HCT116 (cell line): ENCODE data around the gene PRPF6. TPM values are rescaled to one million over a fixed set of nuclear protein-coding genes. Genes with fewer than 3 reads are reported as not detected.

ENCODE experiments used
- ATAC-seq: fragments of 200-7000 bp; cut with Tn5 transposase; 2 replicates; pipeline ENCODE4 v1.9.1; 2020; ENCODE audit warnings: mild to moderate bottlenecking, moderate library complexity
- BruUV-seq: library from RNA; stranded (reverse); fragments of 400-500 nt; replicated peaks from 2 replicates; lab custom pipeline; 2021; lab: Mats Ljungman, UMichigan
- CTCF ChIA-PET: fragments of 300-600 bp; sonication (Branson Sonifier 250); formaldehyde crosslinking; loops from one replicate; lab custom pipeline; 2021; ENCODE audit warnings: antibody characterized with exemption; lab: Charles Lee
- POLR2A ChIA-PET: fragments of 300-600, 350-600 bp; sonication (Branson Sonifier 250); formaldehyde crosslinking; loops from one replicate; lab custom pipeline; 2021; ENCODE audit warnings: antibody characterized with exemption; lab: Charles Lee
- RAD21 ChIA-PET, 2 experiments: fragments of 300-600 bp; sonication (Branson Sonifier 250); formaldehyde crosslinking; loops; one replicate each; lab custom pipeline; 2023; ENCODE audit warnings: low total read pairs in 2 of 2; ENCODE audit not compliant: uncharacterized antibody in 2 of 2, unreplicated experiment in 2 of 2, low non-redundant PET in 1 of 2; lab: Charles Lee
- DNase-seq: peaks from one replicate; pipeline ENCODE4 v3.0.0-alpha.2; 2010; ENCODE audit warnings: low read depth, low spot score
- H2AFZ ChIP-seq: fragments of 200-600 bp; shearing (Covaris generic), sonication (generic); 2 replicates; pipeline ENCODE4 v1.6.1; 2017; ENCODE audit warnings: low read depth, mixed run types, mixed read lengths, antibody characterized with exemption, low read length; ENCODE audit not compliant: poor library complexity, severe bottlenecking
- H3K27ac ChIP-seq: 2 replicates; pipeline ENCODE4 v1.5.1; 2012; ENCODE audit warnings: low read depth, low read length
- H3K27me3 ChIP-seq: fragments of 200-600 bp; sonication (generic); 2 replicates; pipeline ENCODE4 v1.6.1; 2016; ENCODE audit warnings: mixed run types, low read length, mixed read lengths; ENCODE audit not compliant: insufficient read depth
- H3K36me3 ChIP-seq, 2 experiments: fragments of 200-500 bp in 1 of 2; fragments of 200-600 bp in 1 of 2; sonication (Bioruptor generic) in 1 of 2; sonication (generic) in 1 of 2; 2 replicates each; pipeline versions ENCODE4 v1.5.1 to v1.6.1; 2014 to 2016; ENCODE audit warnings: low read length in 2 of 2, inconsistent platforms in 1 of 2, mixed read lengths in 1 of 2, mixed run types in 1 of 2; ENCODE audit not compliant: insufficient read depth in 2 of 2, control insufficient read depth in 1 of 2
- H3K4me1 ChIP-seq, 2 experiments: fragments of 200-600 bp in 1 of 2; sonication (generic) in 1 of 2; 2 replicates each; pipeline versions ENCODE4 v1.5.1 to v1.6.1; 2012 to 2017; ENCODE audit warnings: low read length in 2 of 2, inconsistent platforms in 1 of 2, mild to moderate bottlenecking in 1 of 2, mixed read lengths in 1 of 2, mixed run types in 1 of 2, moderate library complexity in 1 of 2; ENCODE audit not compliant: insufficient read depth in 2 of 2, control insufficient read depth in 1 of 2
- H3K4me2 ChIP-seq: fragments of 200-600 bp; sonication (generic); 2 replicates; pipeline ENCODE4 v1.6.1; 2017; ENCODE audit warnings: mixed run types, low read length, mixed read lengths
- H3K4me3 ChIP-seq, 2 experiments: fragments of 200-600 bp in 1 of 2; sonication (generic) in 1 of 2; replicated peaks in 1 of 2; 2 replicates each; pipeline ENCODE4 v1.5.1; 2011 to 2016; ENCODE audit warnings: low read length in 2 of 2, control low read depth in 1 of 2, low read depth in 1 of 2, mild to moderate bottlenecking in 1 of 2, mixed read lengths in 1 of 2, mixed run types in 1 of 2
- H3K79me2 ChIP-seq: fragments of 200-600 bp; sonication (generic); 2 replicates; pipeline ENCODE4 v1.6.1; 2017; ENCODE audit warnings: mild to moderate bottlenecking, mixed run types, low read length, moderate library complexity, mixed read lengths; ENCODE audit not compliant: insufficient read depth
- H3K9ac ChIP-seq: fragments of 200-600 bp; sonication (generic); 2 replicates; pipeline ENCODE4 v1.6.1; 2016; ENCODE audit warnings: low read length, mixed read lengths
- H3K9me2 ChIP-seq: fragments of 200-600 bp; sonication (generic), shearing (Covaris generic); 2 replicates; pipeline ENCODE4 v1.6.1; 2017; ENCODE audit warnings: mixed run types, mild to moderate bottlenecking, moderate library complexity; ENCODE audit not compliant: insufficient read depth
- H3K9me3 ChIP-seq, 2 experiments: fragments of 200-500 bp in 1 of 2; fragments of 200-600 bp in 1 of 2; sonication (Bioruptor generic) in 1 of 2; sonication (generic) in 1 of 2; 2 replicates each; pipeline ENCODE4 v1.6.1; 2014 to 2017; ENCODE audit warnings: low read length in 2 of 2, mixed read lengths in 2 of 2, inconsistent platforms in 1 of 2, low read depth in 1 of 2, mild to moderate bottlenecking in 1 of 2, mixed run types in 1 of 2, moderate library complexity in 1 of 2; ENCODE audit not compliant: control insufficient read depth in 1 of 2, insufficient read depth in 1 of 2
- H4K20me1 ChIP-seq: fragments of 200-600 bp; sonication (generic), shearing (Covaris generic); 2 replicates; pipeline ENCODE4 v1.6.1; 2017; ENCODE audit warnings: mixed run types, mild to moderate bottlenecking, moderate library complexity; ENCODE audit not compliant: insufficient read depth
- CBX3 ChIP-seq: IDR thresholded peaks from 2 replicates; pipeline ENCODE4 v1.6.1; 2012; ENCODE audit warnings: low read depth
- CEBPB ChIP-seq: IDR thresholded peaks from 2 replicates; pipeline ENCODE4 v1.6.1; 2012; ENCODE audit warnings: low read depth
- CTCF ChIP-seq, 3 experiments: fragments of 200-600 bp in 1 of 3; sonication (generic) in 1 of 3; IDR thresholded peaks in 2 of 3; conservative IDR thresholded peaks in 1 of 3; 2 replicates each; pipeline ENCODE4 v1.5.1; 2012 to 2017; ENCODE audit warnings: low read depth in 2 of 3, low read length in 2 of 3, antibody characterized with exemption in 1 of 3, borderline replicate concordance in 1 of 3, control low read depth in 1 of 3, mild to moderate bottlenecking in 1 of 3, mixed read lengths in 1 of 3, mixed run types in 1 of 3, moderate library complexity in 1 of 3; ENCODE audit not compliant: insufficient read depth in 1 of 3
- ELF1 ChIP-seq: IDR thresholded peaks from 2 replicates; pipeline ENCODE4 v1.6.1; 2012; ENCODE audit warnings: low read depth, borderline replicate concordance
- EZH2 ChIP-seq: fragments of 200-600 bp; sonication (generic); IDR thresholded peaks from 2 replicates; pipeline ENCODE4 v1.6.1; 2017; ENCODE audit warnings: antibody characterized with exemption, mixed run types
- EZH2phosphoT487 ChIP-seq: fragments of 200-600 bp; IDR thresholded peaks from 2 replicates; pipeline ENCODE4 v1.6.1; 2018; ENCODE audit warnings: antibody characterized with exemption, borderline replicate concordance
- FOSL1 ChIP-seq: IDR thresholded peaks from 2 replicates; pipeline ENCODE4 v1.6.1; 2012; ENCODE audit warnings: low read depth
- MAX ChIP-seq: IDR thresholded peaks from 2 replicates; pipeline ENCODE4 v1.6.1; 2012
- POLR2A ChIP-seq: IDR thresholded peaks from 2 replicates; pipeline ENCODE4 v1.7.0; 2011; ENCODE audit warnings: borderline replicate concordance; ENCODE audit not compliant: insufficient read depth, insufficient read length; ENCODE audit errors: extremely low read depth
- POLR2AphosphoS5 ChIP-seq: IDR thresholded peaks from 2 replicates; pipeline ENCODE4 v1.6.1; 2011; ENCODE audit warnings: mild to moderate bottlenecking, low read depth, low read length, moderate library complexity
- RAD21 ChIP-seq: IDR thresholded peaks from 2 replicates; pipeline ENCODE4 v1.6.1; 2012; ENCODE audit warnings: low read depth, mild to moderate bottlenecking
- SIN3A ChIP-seq: IDR thresholded peaks from 2 replicates; pipeline ENCODE4 v1.6.1; 2012; ENCODE audit warnings: low read depth
- SP1 ChIP-seq: IDR thresholded peaks from 2 replicates; pipeline ENCODE4 v1.6.1; 2012; ENCODE audit warnings: low read depth
- SRF ChIP-seq: IDR thresholded peaks from 2 replicates; pipeline ENCODE4 v1.6.1; 2012; ENCODE audit warnings: low read depth
- YY1 ChIP-seq: IDR thresholded peaks from 2 replicates; pipeline ENCODE4 v1.6.1; 2011; ENCODE audit warnings: low read length, low read depth, moderate library complexity, mild to moderate bottlenecking; ENCODE audit not compliant: insufficient replicate concordance; ENCODE audit errors: extremely low read depth
- ZBTB33 ChIP-seq: IDR thresholded peaks from 2 replicates; pipeline ENCODE4 v1.6.1; 2011; ENCODE audit warnings: mild to moderate bottlenecking, low read length, moderate library complexity; ENCODE audit not compliant: insufficient replicate concordance; ENCODE audit errors: extremely low read depth
- ZNF274 ChIP-seq: fragments of 200-500 bp; sonication (Bioruptor generic); IDR thresholded peaks from 2 replicates; pipeline ENCODE4 v1.6.1; 2014; ENCODE audit warnings: mild to moderate bottlenecking, low read depth, low read length, inconsistent platforms
- intact Hi-C: fragments of 100-400 bp; cut with micrococcal nuclease; formaldehyde crosslinking; loops from 2 replicates; pipeline ENCODE4 v1.10.0; 2022
- total RNA-seq: library from RNA; stranded (reverse); gene quantifications from one replicate; pipeline ENCODE4 v1.2.1, GENCODE V29; 2021; ENCODE audit not compliant: unreplicated experiment

Gene PRPF6
- total RNA-seq, 1 experiment from 2014 or later: 74.9 TPM

GRCh38 chr20:64039293-64040160, 58.6 kb downstream of the PRPF6 start:
- peaks cover 7 to 25% of the 10 kb centered on the region in 2 experiments for H3K4me1 ChIP-seq
- intact Hi-C loops: loop anchor here (1.0 kb wide), 1 partner anchor 81 kb away; no protein-coding TSS in a partner anchor
- H3K9me2 ChIP-seq: no peaks in the 10 kb centered on the region
- no peaks in the 10 kb centered on the region for H4K20me1 ChIP-seq
- H3K27me3 ChIP-seq: no peaks in the 10 kb centered on the region
- H3K27ac ChIP-seq: peak overlapping the region; percentile 92
- RAD21 ChIA-PET: interaction anchor here (0.6 to 1.1 kb wide), 2 partner anchors 26 to 464 kb away, joined by 3 to 4 read pairs; no protein-coding TSS in a partner anchor
- H3K79me2 ChIP-seq: no peaks in the 10 kb centered on the region
- peak overlapping the region; percentile 43 to 65 for H3K4me3 ChIP-seq
- H3K4me2 ChIP-seq: peak overlapping the region; percentile 96
- no peaks in the 10 kb centered on the region for H3K36me3 ChIP-seq
- POLR2A ChIA-PET: interaction anchor here (1.0 to 1.6 kb wide), 4 partner anchors 23 to 175 kb away, joined by 3 to 6 read pairs (median 4); partner anchors contain the start of genes TCEA2 and TPD52L2
- ATAC-seq: peak; percentile 28
- no peak for TF ChIP-seq SRF
- no peak for TF ChIP-seq MAX
- TF ChIP-seq ZBTB33: no peak
- no peak for TF ChIP-seq POLR2AphosphoS5
- TF ChIP-seq CTCF (IDR thresholded peaks at IDR 0.05 in 2 of 3, conservative IDR thresholded peaks at IDR 0.05 in 1 of 3; ENCODE audit: borderline replicate concordance in 1 of 3, insufficient read depth in 1 of 3, low read depth in 2 of 3, low read length in 2 of 3): no peak
- no peak for TF ChIP-seq SP1
- no peak for TF ChIP-seq YY1
- TF ChIP-seq FOSL1: no peak
- TF ChIP-seq SIN3A: no peak
- TF ChIP-seq RAD21: no peak
- no peak for TF ChIP-seq CBX3
- no peak for TF ChIP-seq ELF1
- TF ChIP-seq EZH2phosphoT487: no peak
- TF ChIP-seq CEBPB: no peak
- no peak for TF ChIP-seq ZNF274
- TF ChIP-seq EZH2: no peak
- no peak for TF ChIP-seq POLR2A
- no TSS peak for BruUV-seq
- no peaks in the 10 kb centered on the region for H3K9me3 ChIP-seq
- no peak overlapping the region for H2AFZ ChIP-seq
- CTCF ChIA-PET: interaction anchor here (0.7 to 5.1 kb wide), 11 partner anchors 8 to 543 kb away, joined by 3 to 35 read pairs (median 8); partner anchors contain the start of genes PRPF6 and TCEA2
- H3K9ac ChIP-seq: peak overlapping the region; percentile 63
- DNase-seq: no peak
